H1 (cell line): ENCODE results near the gene TIMP3. TPM values are rescaled to one million over a fixed set of nuclear protein-coding genes. Genes with fewer than 3 reads are reported as not detected.

Source experiments
- EZH2 ChIP-seq: fragments of 200-600 bp; sonication (generic); IDR thresholded peaks from 2 replicates; pipeline ENCODE4 v1.7.1; 2012; ENCODE audit warnings: low read depth, mild to moderate bottlenecking, moderate library complexity, low read length, inconsistent platforms; ENCODE audit not compliant: severe bottlenecking
- KDM1A ChIP-seq: fragments of 200-600, 300-600 bp; sonication (generic); IDR thresholded peaks from 2 replicates; pipeline ENCODE4 v1.7.1; 2016; ENCODE audit warnings: mild to moderate bottlenecking, low read length, borderline replicate concordance
- polyA plus RNA-seq, 7 experiments: library from polyadenylated mRNA; depleted of rRNA in 3 of 7; stranded (reverse) in 5 of 7; unstranded in 2 of 7; fragments of >200 nt in 5 of 7; fragments of 200-250 nt in 2 of 7; gene quantifications; 1 replicate in 5 of 7; 2 replicates in 1 of 7; 4 replicates in 1 of 7; pipeline versions ENCODE4 v1.2.1 to v1.2.3, GENCODE V29; 2011 to 2013; ENCODE audit warnings: missing spikeins in 2 of 7, mixed read lengths in 2 of 7
- total RNA-seq: library from RNA; stranded (reverse); fragmentation: NEBNext Ultra II Directional; extraction: Animal tissue kit (Norgen Biotek cat#: 25700); gene quantifications from 2 replicates; pipeline ENCODE4 v1.2.1, GENCODE V29; 2021

Gene TIMP3
- total and polyA plus RNA-seq, 2 of the 8 experiments (the other 6 are each of a cell fraction or from before 2014, with no cell fraction given) = 1.3 to 4.7 TPM

DNA sequence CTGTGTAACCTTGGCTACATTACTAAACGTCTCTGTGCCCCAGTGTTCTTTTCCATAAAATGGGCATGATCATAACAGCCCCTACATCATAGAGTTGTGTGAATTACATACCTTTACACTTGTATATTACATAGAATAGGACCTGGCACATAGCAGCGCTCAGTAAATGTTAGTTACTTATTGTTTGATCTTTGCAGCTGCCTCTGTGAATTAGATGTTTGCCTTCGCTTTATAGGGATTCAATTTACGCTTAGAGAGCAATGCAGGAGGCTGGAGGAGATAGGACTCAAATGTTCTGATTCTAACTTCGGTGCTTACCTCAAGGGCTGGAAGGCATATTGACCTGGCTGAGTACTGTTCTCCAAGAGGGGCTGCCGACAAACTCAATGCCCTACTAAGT is 10.4 kb upstream of the TIMP3 start (continued):
- TF ChIP-seq EZH2 (no peak), KDM1A (no peak)
